DOHH2 (cell line): ENCODE data around the gene UVSSA.

ENCODE experiments used
- H3F3A ChIP-seq: fragments of 200-600 bp; sonication (generic), shearing (Covaris generic); 2 replicates; pipeline ENCODE4 v1.6.0; 2016; ENCODE audit warnings: antibody characterized with exemption, mild to moderate bottlenecking; ENCODE audit not compliant: control insufficient read depth, insufficient read depth
- H3K27ac ChIP-seq: fragments of 200-600 bp; sonication (generic); 2 replicates; pipeline ENCODE4 v1.5.1; 2014; ENCODE audit warnings: low read depth, mild to moderate bottlenecking, low read length, moderate library complexity
- H3K27me3 ChIP-seq: fragments of 200-600 bp; sonication (generic); 2 replicates; pipeline ENCODE4 v1.6.1; 2014; ENCODE audit warnings: mild to moderate bottlenecking, low read length, mixed read lengths; ENCODE audit not compliant: control insufficient read depth
- H3K36me3 ChIP-seq: fragments of 200-600 bp; sonication (generic); 2 replicates; pipeline ENCODE4 v1.6.1; 2014; ENCODE audit warnings: mild to moderate bottlenecking, low read length, moderate library complexity, mixed read lengths; ENCODE audit not compliant: control insufficient read depth
- H3K4me1 ChIP-seq: fragments of 200-600 bp; sonication (generic); 2 replicates; pipeline ENCODE4 v1.6.1; 2014; ENCODE audit warnings: mild to moderate bottlenecking, low read length, mixed read lengths; ENCODE audit not compliant: control insufficient read depth
- H3K4me2 ChIP-seq: fragments of 200-600 bp; sonication (generic); 2 replicates; pipeline ENCODE4 v1.6.0; 2014; ENCODE audit warnings: mild to moderate bottlenecking, low read length, moderate library complexity
- H3K4me3 ChIP-seq: fragments of 200-600 bp; sonication (generic); 2 replicates; pipeline ENCODE4 v1.5.1; 2014; ENCODE audit warnings: mild to moderate bottlenecking, low read length, mixed read lengths
- H3K79me2 ChIP-seq: fragments of 200-600 bp; sonication (generic); 2 replicates; pipeline ENCODE4 v1.6.1; 2014; ENCODE audit warnings: mild to moderate bottlenecking, low read length, mixed read lengths; ENCODE audit not compliant: control insufficient read depth
- H3K9me2 ChIP-seq: fragments of 200-600 bp; sonication (generic); replicated peaks from 2 replicates; pipeline ENCODE4 v1.6.1; 2014; ENCODE audit warnings: mild to moderate bottlenecking, low read length, mixed read lengths; ENCODE audit not compliant: control insufficient read depth
- H3K9me3 ChIP-seq: fragments of 200-600 bp; sonication (generic); 2 replicates; pipeline ENCODE4 v1.6.1; 2014; ENCODE audit warnings: antibody characterized with exemption, low read length, mixed read lengths; ENCODE audit not compliant: control insufficient read depth, insufficient read depth
- H4K20me1 ChIP-seq: fragments of 200-600 bp; sonication (generic); 2 replicates; pipeline ENCODE4 v1.6.0; 2014; ENCODE audit warnings: low read depth, mild to moderate bottlenecking, antibody characterized with exemption, low read length, moderate library complexity; ENCODE audit not compliant: control insufficient read depth, insufficient read depth
- EZH2phosphoT487 ChIP-seq: fragments of 200-600 bp; sonication (generic); IDR thresholded peaks from 2 replicates; pipeline ENCODE4 v1.6.1; 2017; ENCODE audit warnings: borderline replicate concordance, mild to moderate bottlenecking, antibody characterized with exemption, low read length, moderate library complexity, mixed read lengths
- TF ChIP-seq, protein P1 (sequence below): fragments of 200-600 bp; sonication (generic); IDR thresholded peaks from one replicate; pipeline ENCODE4 v1.5.1; 2014; ENCODE audit warnings: antibody characterized with exemption, mild to moderate bottlenecking, low read depth, low read length; ENCODE audit not compliant: poor library complexity, severe bottlenecking

The UVSSA gene

DNA sequence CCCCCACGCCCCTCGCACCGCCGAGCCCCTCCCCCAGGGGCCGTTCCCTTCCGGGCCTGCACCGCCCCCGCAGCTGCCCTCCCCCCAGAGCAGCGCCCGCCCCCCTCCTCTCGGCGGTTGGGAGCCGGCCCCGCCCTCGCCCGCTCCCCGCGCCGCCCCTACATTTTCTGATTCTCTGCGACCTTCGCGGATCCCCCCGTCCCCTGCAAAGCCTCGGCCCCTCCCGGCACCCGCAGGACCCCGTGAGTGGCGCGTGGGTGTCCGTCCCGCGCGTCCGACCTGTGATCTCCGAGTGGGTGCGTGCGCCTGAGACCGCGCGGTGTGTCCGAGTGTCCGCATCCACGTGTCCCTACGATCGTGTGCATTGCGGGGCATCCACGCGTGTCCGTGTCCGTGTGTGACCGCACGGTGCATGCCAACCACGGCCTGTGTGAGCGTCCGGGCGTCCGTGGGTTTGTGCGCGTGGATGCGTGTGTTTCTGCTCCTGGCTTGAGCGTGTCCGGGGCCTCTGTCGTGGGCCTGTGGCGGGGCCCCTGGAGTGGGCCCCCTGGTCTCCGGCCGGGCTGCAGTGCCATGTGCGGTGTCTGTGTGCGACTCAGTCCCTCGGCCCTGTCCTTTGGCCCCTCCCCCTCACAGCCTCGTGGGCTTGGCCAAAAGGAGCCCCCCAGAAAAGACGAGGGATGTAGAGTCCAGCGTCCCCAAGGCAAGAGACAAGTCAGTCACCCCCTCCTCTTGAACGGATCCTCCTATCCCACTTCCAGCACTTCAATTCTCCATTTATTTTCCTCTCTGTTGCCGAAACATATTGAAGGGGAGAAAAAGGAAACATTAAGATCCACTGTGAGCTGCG is 68.0 kb downstream of the UVSSA start:
- Histone ChIP-seq H3K4me2 (no peak overlapping the region), H3K4me1 (no peaks in the 10 kb centered on the region), H3K4me3 (no peak overlapping the region), H3K27me3 (no peaks in the 10 kb centered on the region), H3K79me2 (no peaks in the 10 kb centered on the region), H3K36me3 (no peaks in the 10 kb centered on the region), H3K9me3 (peaks cover 7% of the 10 kb centered on the region; the same call in 1 of the 2 replicates), H3F3A (no peaks in the 10 kb centered on the region), H3K9me2 (no peaks in the 10 kb centered on the region), H3K27ac (no peak overlapping the region), H4K20me1 (no peaks in the 10 kb centered on the region)
- no peak for TF ChIP-seq EZH2phosphoT487
- TF ChIP-seq, protein P1, sequence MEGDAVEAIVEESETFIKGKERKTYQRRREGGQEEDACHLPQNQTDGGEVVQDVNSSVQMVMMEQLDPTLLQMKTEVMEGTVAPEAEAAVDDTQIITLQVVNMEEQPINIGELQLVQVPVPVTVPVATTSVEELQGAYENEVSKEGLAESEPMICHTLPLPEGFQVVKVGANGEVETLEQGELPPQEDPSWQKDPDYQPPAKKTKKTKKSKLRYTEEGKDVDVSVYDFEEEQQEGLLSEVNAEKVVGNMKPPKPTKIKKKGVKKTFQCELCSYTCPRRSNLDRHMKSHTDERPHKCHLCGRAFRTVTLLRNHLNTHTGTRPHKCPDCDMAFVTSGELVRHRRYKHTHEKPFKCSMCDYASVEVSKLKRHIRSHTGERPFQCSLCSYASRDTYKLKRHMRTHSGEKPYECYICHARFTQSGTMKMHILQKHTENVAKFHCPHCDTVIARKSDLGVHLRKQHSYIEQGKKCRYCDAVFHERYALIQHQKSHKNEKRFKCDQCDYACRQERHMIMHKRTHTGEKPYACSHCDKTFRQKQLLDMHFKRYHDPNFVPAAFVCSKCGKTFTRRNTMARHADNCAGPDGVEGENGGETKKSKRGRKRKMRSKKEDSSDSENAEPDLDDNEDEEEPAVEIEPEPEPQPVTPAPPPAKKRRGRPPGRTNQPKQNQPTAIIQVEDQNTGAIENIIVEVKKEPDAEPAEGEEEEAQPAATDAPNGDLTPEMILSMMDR: no peak

DNA sequence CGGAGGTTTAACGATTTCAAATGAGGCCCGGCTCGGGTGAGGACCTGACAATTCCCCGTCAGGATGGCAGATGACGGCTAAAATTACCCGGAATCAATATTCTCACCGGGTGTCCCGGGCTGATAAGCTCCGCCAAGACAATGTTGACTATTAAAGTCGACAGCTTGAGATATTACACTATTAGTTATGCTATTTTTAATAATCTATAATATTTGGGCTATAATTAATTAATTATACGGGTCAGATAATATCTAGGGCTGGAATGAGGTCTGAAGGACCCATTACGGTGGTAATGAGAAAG is 68.6 kb downstream of the UVSSA start:
- peaks cover 7% of the 10 kb centered on the region; the same call in 1 of the 2 replicates for H3K9me3 ChIP-seq
- no peaks in the 10 kb centered on the region for H3K27me3 ChIP-seq
- no peaks in the 10 kb centered on the region for H3K79me2 ChIP-seq
- no peak overlapping the region for H3K4me2 ChIP-seq
- H3F3A ChIP-seq: no peaks in the 10 kb centered on the region
- H3K4me3 ChIP-seq: no peak overlapping the region
- H3K4me1 ChIP-seq: no peaks in the 10 kb centered on the region
- no peaks in the 10 kb centered on the region for H4K20me1 ChIP-seq
- no peaks in the 10 kb centered on the region for H3K36me3 ChIP-seq
- no peak overlapping the region for H3K27ac ChIP-seq
- TF ChIP-seq, protein P1: no peak
- TF ChIP-seq EZH2phosphoT487: no peak
- no peaks in the 10 kb centered on the region for H3K9me2 ChIP-seq

DNA sequence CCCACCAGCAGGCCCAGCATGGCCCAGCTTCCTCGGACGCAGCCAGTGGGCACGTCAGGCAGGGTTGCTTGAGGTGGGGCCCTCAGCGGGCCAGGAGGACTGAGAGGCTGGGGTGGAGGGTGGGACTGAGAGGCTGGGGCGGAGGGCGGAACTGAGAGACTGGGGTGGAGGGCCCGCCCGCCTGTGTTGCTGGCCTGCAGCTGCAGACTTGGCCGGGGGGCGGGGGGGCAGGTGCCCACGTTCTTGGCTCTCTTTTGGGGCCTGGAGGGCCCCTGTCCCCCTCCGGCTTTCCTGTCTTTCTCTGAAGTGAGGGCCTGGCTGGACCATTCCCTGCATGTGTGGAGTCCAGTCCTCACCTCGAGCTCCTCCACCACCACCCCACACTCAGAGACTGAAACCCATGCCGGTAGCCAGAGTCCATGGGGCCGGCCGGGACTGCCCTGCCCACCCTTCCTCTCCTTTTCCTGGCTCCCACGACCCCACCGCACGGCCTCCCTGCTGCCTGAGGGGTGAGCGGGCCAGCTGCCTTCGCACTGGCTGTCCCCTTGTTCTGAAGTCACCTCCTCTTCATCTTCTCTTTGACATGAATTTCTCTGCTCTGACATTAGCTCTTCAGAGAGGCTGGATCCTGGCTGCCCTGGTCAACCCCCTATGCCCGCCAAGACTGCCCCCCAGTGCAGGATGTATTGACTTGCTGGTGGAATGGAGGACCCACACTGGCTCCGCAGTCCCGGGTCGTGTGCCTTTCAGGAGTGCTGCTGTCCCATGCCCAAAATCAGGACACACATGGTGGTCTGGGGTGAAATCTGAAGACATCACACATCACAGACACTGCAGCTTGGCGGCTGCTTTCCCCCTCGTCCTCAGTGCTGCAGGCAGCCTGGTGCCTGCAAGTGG is 69.3 kb downstream of the UVSSA start:
- Histone ChIP-seq H3K36me3 (no peaks in the 10 kb centered on the region), H3K27me3 (no peaks in the 10 kb centered on the region), H3F3A (no peaks in the 10 kb centered on the region), H3K4me2 (no peak overlapping the region), H3K9me2 (no peaks in the 10 kb centered on the region), H3K4me3 (no peak overlapping the region), H3K4me1 (no peaks in the 10 kb centered on the region), H4K20me1 (no peaks in the 10 kb centered on the region), H3K27ac (no peak overlapping the region), H3K9me3 (peaks cover 7% of the 10 kb centered on the region; the same call in 1 of the 2 replicates), H3K79me2 (no peaks in the 10 kb centered on the region)
- no peak for TF ChIP-seq EZH2phosphoT487
- TF ChIP-seq, protein P1: no peak
